ENCODE measurements around the gene PPP1R18. TPM values are rescaled to one million over a fixed set of nuclear protein-coding genes. Genes with fewer than 3 reads are reported as not detected.
"Not testable (repeated sequence)": the region's sequence is repeated elsewhere in the genome, so short reads cannot be mapped to it uniquely, and the experiment has no call there.

PPP1R18 gene
- total RNA-seq, 1 experiment from 2014 or later, result 49.9 TPM

- not testable (repeated sequence) for ATAC-seq
- intact Hi-C loops (cut with micrococcal nuclease), result loop anchor here (5.0 to 10.0 kb wide), 2 partner anchors 181 to 238 kb away; partner anchors contain the start of gene HLA-E
Measured at GRCh38 chr6:30723159-30723842, 36.9 kb upstream of the PPP1R18 start.

GRCh38 chr6:30722280-30723112, 36.1 kb upstream of the PPP1R18 start:
- ChIA-PET CTCF (interaction anchor here (0.6 to 1.4 kb wide), 3 partner anchors 40 to 97 kb away, joined by 3 to 7 read pairs (median 3); no protein-coding TSS in a partner anchor), POLR2A (ENCODE audit: unreplicated experiment) (interaction anchor here (0.5 to 0.6 kb wide), 2 partner anchors 76 to 152 kb away, joined by 4 to 6 read pairs; no protein-coding TSS in a partner anchor)
- H3K4me2 ChIP-seq (ENCODE audit: low read length), result peak overlapping the region; percentile 91
- H3K9me2 ChIP-seq (replicated peaks; ENCODE audit: low read length), result no peaks in the 10 kb centered on the region
- H3K9ac ChIP-seq (ENCODE audit: low read length), result peak overlapping the region; percentile 99
- intact Hi-C loops (cut with micrococcal nuclease), result loop anchor here (1.0 to 10.0 kb wide), 3 partner anchors 40 to 238 kb away; partner anchors contain the start of gene HLA-E
- H3K27me3 ChIP-seq (ENCODE audit: low read length), result no peaks in the 10 kb centered on the region
- peaks cover 37% of the 10 kb centered on the region for H3K36me3 ChIP-seq (ENCODE audit: low read depth, low read length)
- H3F3A ChIP-seq (ENCODE audit: low read length, unreplicated experiment), result peaks cover 25% of the 10 kb centered on the region
- BruUV-seq (replicated peaks), result no TSS peak
- peaks cover 30% of the 10 kb centered on the region for H3K4me1 ChIP-seq (ENCODE audit: insufficient read depth, low read length)
- peak overlapping the region; percentile 90 for H3K27ac ChIP-seq (ENCODE audit: low read length)
- no peaks in the 10 kb centered on the region for H3K9me3 ChIP-seq (ENCODE audit: low read length)
- H3K4me3 ChIP-seq (ENCODE audit: low read length), result peak overlapping the region; percentile 94
- H3K79me2 ChIP-seq (ENCODE audit: low read length), result peaks cover 72% of the 10 kb centered on the region
- H2AFZ ChIP-seq (ENCODE audit: low read length), result no peak overlapping the region
- ATAC-seq (0 out of 2 replicates have a peak, but pooled peaks have one; percentile 2), DNase-seq (peak; percentile 90)
- H4K20me1 ChIP-seq (ENCODE audit: low read length), result peaks cover 32% of the 10 kb centered on the region
- no peak for TF ChIP-seq EZH2 (IDR thresholded peaks at IDR 0.05; ENCODE audit: low read length, unreplicated experiment)
- no peak for TF ChIP-seq EZH2phosphoT487 (IDR thresholded peaks at IDR 0.05; ENCODE audit: borderline replicate concordance, low read length)
- TF ChIP-seq, protein P1, sequence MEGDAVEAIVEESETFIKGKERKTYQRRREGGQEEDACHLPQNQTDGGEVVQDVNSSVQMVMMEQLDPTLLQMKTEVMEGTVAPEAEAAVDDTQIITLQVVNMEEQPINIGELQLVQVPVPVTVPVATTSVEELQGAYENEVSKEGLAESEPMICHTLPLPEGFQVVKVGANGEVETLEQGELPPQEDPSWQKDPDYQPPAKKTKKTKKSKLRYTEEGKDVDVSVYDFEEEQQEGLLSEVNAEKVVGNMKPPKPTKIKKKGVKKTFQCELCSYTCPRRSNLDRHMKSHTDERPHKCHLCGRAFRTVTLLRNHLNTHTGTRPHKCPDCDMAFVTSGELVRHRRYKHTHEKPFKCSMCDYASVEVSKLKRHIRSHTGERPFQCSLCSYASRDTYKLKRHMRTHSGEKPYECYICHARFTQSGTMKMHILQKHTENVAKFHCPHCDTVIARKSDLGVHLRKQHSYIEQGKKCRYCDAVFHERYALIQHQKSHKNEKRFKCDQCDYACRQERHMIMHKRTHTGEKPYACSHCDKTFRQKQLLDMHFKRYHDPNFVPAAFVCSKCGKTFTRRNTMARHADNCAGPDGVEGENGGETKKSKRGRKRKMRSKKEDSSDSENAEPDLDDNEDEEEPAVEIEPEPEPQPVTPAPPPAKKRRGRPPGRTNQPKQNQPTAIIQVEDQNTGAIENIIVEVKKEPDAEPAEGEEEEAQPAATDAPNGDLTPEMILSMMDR (conservative IDR thresholded peaks at IDR 0.05; ENCODE audit: low read depth, low read length), result peak; percentile 95

More at GRCh38 chr6:30723159-30723842, 36.9 kb upstream of the PPP1R18 start:
- CTCF ChIA-PET, result interaction anchor here (1.4 kb wide), 1 partner anchor 44 kb away, joined by 7 read pairs; no protein-coding TSS in a partner anchor
- peaks cover 32% of the 10 kb centered on the region for H4K20me1 ChIP-seq (ENCODE audit: low read length)
- POLR2A ChIA-PET (ENCODE audit: unreplicated experiment), result interaction anchor here (0.5 kb wide), 1 partner anchor 77 kb away, joined by 6 read pairs; no protein-coding TSS in a partner anchor
- not testable (repeated sequence) for H3K9me2 ChIP-seq (replicated peaks; ENCODE audit: low read length); BruUV-seq (replicated peaks); H2AFZ ChIP-seq (ENCODE audit: low read length); H3K9me3 ChIP-seq (ENCODE audit: low read length); H3K27me3 ChIP-seq (ENCODE audit: low read length); DNase-seq
- H3K9ac ChIP-seq (ENCODE audit: low read length), result peak overlapping the region; percentile 45; the same call in 1 of the 2 replicates
- peaks cover 68% of the 10 kb centered on the region for H3K79me2 ChIP-seq (ENCODE audit: low read length)
- H3K36me3 ChIP-seq (ENCODE audit: low read depth, low read length), result peaks cover 37% of the 10 kb centered on the region
- peaks cover 26% of the 10 kb centered on the region for H3K4me1 ChIP-seq (ENCODE audit: insufficient read depth, low read length)
- peak overlapping the region; percentile 94 for H3K4me3 ChIP-seq (ENCODE audit: low read length)
- peak overlapping the region; percentile 38 for H3K27ac ChIP-seq (ENCODE audit: low read length)
- peak overlapping the region; percentile 91 for H3K4me2 ChIP-seq (ENCODE audit: low read length)
- H3F3A ChIP-seq (ENCODE audit: low read length, unreplicated experiment), result peaks cover 29% of the 10 kb centered on the region

DNA sequence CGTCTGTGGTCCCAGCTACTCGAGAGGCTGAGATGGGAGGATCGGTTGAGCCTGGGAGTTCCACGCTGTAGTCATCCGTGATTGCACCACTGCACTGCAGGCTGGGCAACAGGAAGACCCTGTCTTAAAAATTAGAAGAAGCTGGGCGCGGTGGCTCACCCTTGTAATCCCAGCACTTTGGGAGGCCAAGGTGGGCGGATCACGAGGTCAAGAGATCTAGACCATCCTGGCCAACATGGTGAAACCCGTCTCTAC, 35.5 kb upstream of the PPP1R18 start:
- H2AFZ ChIP-seq (ENCODE audit: low read length); POLR2A ChIA-PET (ENCODE audit: unreplicated experiment); BruUV-seq (replicated peaks); H3K9me2 ChIP-seq (replicated peaks; ENCODE audit: low read length); DNase-seq; ATAC-seq; H3K27me3 ChIP-seq (ENCODE audit: low read length); H3K9me3 ChIP-seq (ENCODE audit: low read length): not testable (repeated sequence)
- Histone ChIP-seq H3K4me3 (ENCODE audit: low read length) (peak overlapping the region; percentile 94), H3K4me2 (ENCODE audit: low read length) (peak overlapping the region; percentile 91), H4K20me1 (ENCODE audit: low read length) (peaks cover 32% of the 10 kb centered on the region), H3K9ac (ENCODE audit: low read length) (peak overlapping the region; percentile 99), H3K36me3 (ENCODE audit: low read depth, low read length) (peaks cover 37% of the 10 kb centered on the region), H3F3A (ENCODE audit: low read length, unreplicated experiment) (peaks cover 24% of the 10 kb centered on the region), H3K4me1 (ENCODE audit: insufficient read depth, low read length) (peaks cover 30% of the 10 kb centered on the region), H3K79me2 (ENCODE audit: low read length) (peaks cover 72% of the 10 kb centered on the region), H3K27ac (ENCODE audit: low read length) (peak overlapping the region; percentile 90)
- intact Hi-C loops (cut with micrococcal nuclease), result loop anchor here (1.0 to 10.0 kb wide), 3 partner anchors 40 to 237 kb away; partner anchors contain the start of gene HLA-E
- CTCF ChIA-PET, result interaction anchor here (0.6 to 1.4 kb wide), 3 partner anchors 39 to 98 kb away, joined by 3 to 7 read pairs (median 3); no protein-coding TSS in a partner anchor

Measured in PC-3 (cell line).